Upper lobe of left lung (tissue), 6 donors: ENCODE measurements around the gene MICOS13. TPM values are rescaled to one million over a fixed set of nuclear protein-coding genes. Genes with fewer than 3 reads are reported as not detected.

Experiments used
- ATAC-seq, 2 donors: fragments of 200-7000 bp; cut with Tn5 transposase; one replicate each; pipeline ENCODE4 v1.9.1; 2022; ENCODE audit warnings: mild to moderate bottlenecking in 2 of 2, moderate library complexity in 2 of 2; ENCODE audit not compliant: low FRiP score in 2 of 2
- DNase-seq, 2 donors: peaks; one replicate each; pipeline ENCODE4 v3.0.0-alpha.2; 2019 to 2020
- H3K27ac ChIP-seq, 4 donors: fragments of 200-600 bp; sonication (generic); one replicate each; pipeline ENCODE4 v1.5.1; 2016 to 2019
- H3K27me3 ChIP-seq, 4 donors: fragments of 200-600 bp; sonication (generic); one replicate each; pipeline ENCODE4 v1.5.1; 2017 to 2019
- H3K36me3 ChIP-seq, 4 donors: fragments of 200-600 bp; sonication (generic); one replicate each; pipeline ENCODE4 v1.5.1; 2016 to 2019
- H3K4me1 ChIP-seq, 4 donors: fragments of 200-600 bp; sonication (generic); one replicate each; pipeline ENCODE4 v1.5.1; 2018 to 2019
- H3K4me3 ChIP-seq, 4 donors: fragments of 200-600 bp; sonication (generic); one replicate each; pipeline ENCODE4 v1.5.1; 2017 to 2019; ENCODE audit warnings: mild to moderate bottlenecking in 2 of 4, moderate library complexity in 1 of 4
- H3K9me3 ChIP-seq, 4 donors: fragments of 200-600 bp; sonication (generic); one replicate each; pipeline ENCODE4 v1.5.1; 2018 to 2019
- CTCF ChIP-seq, 6 experiments: fragments of 450-650 bp in 4 of 6; fragments of 200-600 bp in 2 of 6; sonication (generic) in 2 of 6; IDR thresholded peaks; one replicate each; pipeline ENCODE4 v1.5.1; 2016 to 2019; ENCODE audit warnings: antibody characterized with exemption in 6 of 6
- EP300 ChIP-seq, 4 donors: sonication (generic); formaldehyde crosslinking; IDR thresholded peaks; one replicate each; pipeline ENCODE4 v1.5.1; 2017; ENCODE audit warnings: antibody characterized with exemption in 4 of 4, control low read depth in 2 of 4
- POLR2A ChIP-seq, 4 donors: fragments of 450-650 bp; IDR thresholded peaks; one replicate each; pipeline ENCODE4 v1.5.1; 2016 to 2017; ENCODE audit warnings: antibody characterized with exemption in 4 of 4, mild to moderate bottlenecking in 2 of 4
- POLR2AphosphoS5 ChIP-seq, 2 donors: sonication (generic); formaldehyde crosslinking; IDR thresholded peaks; one replicate each; pipeline ENCODE4 v1.5.1; 2017; ENCODE audit warnings: antibody characterized with exemption in 2 of 2
- WGBS, 2 donors: methylation state at CpG; one replicate each; pipeline ENCODE4 v1.1.5; 2017 to 2018; 5-methylcytosine and 5-hydroxymethylcytosine counted together
- total RNA-seq, 6 donors: library from RNA; depleted of rRNA in 4 of 6; stranded (reverse); fragments of >200 nt in 4 of 6; gene quantifications; one replicate each; pipeline versions ENCODE4 v1.1.0 to v1.2.1, GENCODE V29; 2016 to 2021
- donor health status: DM: no; HTN: no; CAD: no; lungs with moderate emphysema.
- donor health status: DM: no; HTN: yes; CAD: no; lungs with severe emphysema.

Gene MICOS13
- total RNA-seq, 6 donors from 2014 or later, result 19.1 to 63.2 (median 34.2) TPM

GRCh38 chr19:5671600-5671999 is 8.7 kb downstream of the MICOS13 start:
- TF ChIP-seq POLR2A (IDR thresholded peaks at IDR 0.05) (no peak), POLR2AphosphoS5 (IDR thresholded peaks at IDR 0.05) (no peak), CTCF (IDR thresholded peaks at IDR 0.05) (no peak), EP300 (IDR thresholded peaks at IDR 0.05) (no peak)
- Histone ChIP-seq H3K36me3 (peaks cover 24 to 47% (median 39%) of the 10 kb centered on the region in 4 donors), H3K4me1 (no peaks in the 10 kb centered on the region), H3K27me3 (no peaks in the 10 kb centered on the region), H3K9me3 (no peaks in the 10 kb centered on the region), H3K27ac (no peak overlapping the region), H3K4me3 (no peak overlapping the region)
- no peak for DNase-seq
- whole genome bisulfite sequencing, 2 donors, result 95 to 100% methylated on average over 4 to 7 of the region's 7 CpGs
- ATAC-seq, result no peak

GRCh38 chr19:5669212-5669611 is 11.1 kb downstream of the MICOS13 start:
- no peaks in the 10 kb centered on the region for H3K27me3 ChIP-seq
- H3K9me3 ChIP-seq, result no peaks in the 10 kb centered on the region
- H3K4me3 ChIP-seq, result no peak overlapping the region
- DNase-seq (peak in 1 of 2 donors; percentile 45), ATAC-seq (no peak)
- TF ChIP-seq POLR2AphosphoS5 (IDR thresholded peaks at IDR 0.05) (no peak), POLR2A (IDR thresholded peaks at IDR 0.05) (no peak), CTCF (IDR thresholded peaks at IDR 0.05) (no peak), EP300 (IDR thresholded peaks at IDR 0.05) (no peak)
- peaks cover 42 to 71% (median 63%) of the 10 kb centered on the region in 4 donors for H3K36me3 ChIP-seq
- H3K4me1 ChIP-seq, result no peaks in the 10 kb centered on the region
- H3K27ac ChIP-seq, result no peak overlapping the region
- 81 to 100% methylated on average over 1 to 9 of the region's 11 CpGs for WGBS, 2 donors

- DNase-seq, result peak in 1 of 2 donors; percentile 81
- ATAC-seq, result no peak
- Histone ChIP-seq H3K36me3 (peaks cover 56 to 85% (median 77%) of the 10 kb centered on the region in 4 donors), H3K4me3 (no peak overlapping the region), H3K4me1 (no peaks in the 10 kb centered on the region), H3K27me3 (no peaks in the 10 kb centered on the region), H3K9me3 (no peaks in the 10 kb centered on the region), H3K27ac (no peak overlapping the region)
- no peak for TF ChIP-seq POLR2AphosphoS5 (IDR thresholded peaks at IDR 0.05)
- TF ChIP-seq CTCF (IDR thresholded peaks at IDR 0.05), result no peak
- 89 to 91% methylated on average over 11 to 22 of the region's 22 CpGs for WGBS, 2 donors
These were observed 12.5 kb downstream of the MICOS13 start for GRCh38 chr19:5667751-5668271.

- Histone ChIP-seq H3K27ac (no peak overlapping the region), H3K4me3 (no peak overlapping the region), H3K27me3 (no peaks in the 10 kb centered on the region), H3K36me3 (peaks cover 63 to 90% (median 84%) of the 10 kb centered on the region in 4 donors), H3K4me1 (no peaks in the 10 kb centered on the region), H3K9me3 (no peaks in the 10 kb centered on the region)
- 95 to 97% methylated on average over 24 to 26 of the region's 26 CpGs for WGBS, 2 donors
- TF ChIP-seq CTCF (IDR thresholded peaks at IDR 0.05) (no peak), POLR2AphosphoS5 (IDR thresholded peaks at IDR 0.05) (no peak), EP300 (IDR thresholded peaks at IDR 0.05) (no peak), POLR2A (IDR thresholded peaks at IDR 0.05) (no peak)
- DNase-seq (peak in 1 of 2 donors; percentile 73), ATAC-seq (no peak)
These were observed 13.2 kb downstream of the MICOS13 start for GRCh38 chr19:5666921-5667610.
